GM19372 (cell line): Measurements from ENCODE around the gene CDK11A.
A peak's percentile ranks its signal among the peaks of the same experiment; 100 is the strongest.
"Not testable (repeated sequence)": the region's sequence is repeated elsewhere in the genome, so short reads cannot be mapped to it uniquely, and the experiment has no call there.

Experiments used
- ATAC-seq: cut with Tn5 transposase; IDR thresholded peaks from one replicate; pipeline ENCODE4 v1.9.1; 2021; ENCODE audit warnings: mild to moderate bottlenecking, low read depth, moderate library complexity; ENCODE audit not compliant: unreplicated experiment

Gene CDK11A

DNA sequence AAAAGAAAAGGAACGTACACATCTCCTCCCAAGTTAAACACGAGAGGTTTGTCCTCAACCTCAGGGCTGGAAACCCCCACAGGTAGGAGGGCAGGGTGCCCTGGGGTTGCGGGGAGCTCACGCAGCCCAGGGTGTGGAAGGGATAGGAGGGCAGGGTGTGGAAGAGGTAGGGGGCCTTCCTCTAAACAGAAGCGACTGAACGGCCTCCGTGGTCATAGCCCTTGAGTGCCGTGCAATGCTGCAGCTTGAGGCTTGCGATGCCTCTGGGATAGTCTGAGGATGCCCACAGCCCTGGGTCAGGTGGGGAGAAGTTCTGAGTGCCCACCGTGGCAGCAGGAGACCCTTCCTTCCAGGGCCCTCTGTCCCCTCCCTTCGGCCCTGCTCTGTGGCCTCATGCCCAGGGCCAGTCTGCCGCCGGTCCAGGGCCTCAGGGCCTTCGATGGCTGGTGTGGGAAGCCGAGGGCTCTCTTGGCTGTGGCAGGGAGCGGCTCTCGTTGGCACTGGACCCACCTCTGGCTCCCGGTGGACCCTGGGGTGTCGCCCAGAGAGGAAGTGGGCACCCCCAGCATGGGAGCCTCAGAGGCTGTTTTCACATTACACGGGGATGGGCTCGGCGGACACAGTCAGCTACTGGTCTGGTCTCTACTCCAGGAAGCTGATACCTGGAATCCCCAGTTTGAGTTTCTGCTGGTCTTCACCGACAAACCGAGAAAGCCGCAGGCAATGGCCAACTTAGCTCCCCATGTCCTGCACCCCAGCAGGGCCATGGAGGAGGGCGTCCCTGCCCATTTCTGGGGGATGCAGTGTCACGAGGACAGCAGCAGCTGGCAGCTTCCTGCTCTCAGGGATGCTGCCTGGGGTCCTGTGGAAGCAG is 59.0 kb downstream of the CDK11A start:
- no peak for ATAC-seq

DNA sequence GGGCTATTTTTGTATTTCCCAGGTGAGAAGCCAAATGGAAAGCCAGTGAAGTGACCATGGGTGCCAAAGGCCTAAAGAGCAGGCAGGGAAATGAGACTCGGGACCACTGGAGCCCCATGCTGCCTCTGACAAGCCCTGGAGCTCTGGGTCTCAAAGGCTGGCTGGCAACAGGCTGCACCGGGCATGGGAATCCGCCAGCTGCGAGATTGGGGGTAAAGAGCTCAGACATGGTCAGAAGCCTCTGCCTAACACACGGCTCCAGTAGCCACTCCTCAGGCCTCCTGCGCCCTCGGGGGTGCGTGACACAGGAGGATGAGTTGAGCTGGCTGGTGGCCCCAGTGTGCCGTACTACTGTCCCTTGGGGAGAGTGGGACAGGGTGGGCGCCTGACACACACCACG is 59.8 kb downstream of the CDK11A start:
- ATAC-seq = not testable (repeated sequence)

- ATAC-seq = not testable (repeated sequence)
Measured at GRCh38 chr1:1662830-1663560, 61.2 kb downstream of the CDK11A start.

- not testable (repeated sequence) for ATAC-seq
Measured at GRCh38 chr1:1662392-1662791, 61.8 kb downstream of the CDK11A start.

DNA sequence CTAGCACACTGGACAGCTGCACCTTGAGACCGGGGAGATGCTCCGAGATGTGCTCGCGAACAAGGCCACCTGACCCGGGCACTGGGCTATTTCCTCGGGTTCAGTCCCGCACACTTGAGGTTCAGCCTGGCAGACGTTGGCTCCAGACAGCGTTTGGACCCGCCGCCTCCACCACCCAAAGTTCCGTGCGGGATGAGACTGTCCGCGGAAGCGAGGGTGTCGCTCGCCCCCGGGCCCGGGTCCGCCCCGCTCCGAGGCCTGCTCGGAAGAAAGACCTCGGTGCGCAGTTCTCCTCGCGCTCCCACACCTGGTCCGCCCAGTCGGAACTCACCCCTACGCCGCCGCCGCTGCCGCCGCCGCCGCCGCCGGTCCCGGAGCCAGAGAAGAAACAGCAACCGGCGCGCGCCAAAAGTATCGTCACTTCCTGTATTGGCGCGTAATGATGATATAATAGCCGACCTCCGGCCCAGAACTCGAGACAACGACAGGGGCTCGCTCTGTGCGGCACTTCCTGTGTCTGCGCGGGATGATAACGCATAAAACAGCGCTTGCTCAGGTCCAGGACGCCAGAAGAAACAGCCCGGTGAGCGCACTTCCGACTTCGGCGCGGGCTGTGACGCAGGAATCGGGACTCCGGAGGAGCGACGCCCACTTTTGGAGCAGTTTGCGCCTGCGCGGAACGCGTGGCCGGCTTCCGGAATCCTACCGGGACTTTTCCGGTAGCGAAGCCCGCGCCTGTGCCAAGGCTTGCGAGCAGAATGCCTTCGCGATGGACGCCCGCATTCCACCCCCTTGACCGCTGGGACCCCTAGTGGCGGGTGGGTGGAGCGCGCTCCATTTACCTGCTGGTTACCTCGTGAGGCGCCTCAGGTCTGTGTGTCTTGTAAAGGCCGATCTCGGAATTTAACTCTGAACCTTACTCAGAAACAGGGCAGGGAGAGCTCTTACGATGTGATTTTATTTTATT is 65.3 kb downstream of the CDK11A start, which contains the start of gene CDK11B:
Gene CDK11B, minus strand, starts transcription at position 422 of the 967 bp plus-strand sequence. CDS start 1,519 bp downstream, outside the sequence.
- ATAC-seq = peak; percentile 90
